ENCODE results near the gene LSAMP.

The LSAMP gene

GRCh38 chr3:116050311-116050915 is 394.9 kb downstream of the LSAMP start:
- H3K36me3 ChIP-seq (ENCODE audit: low read depth): no peaks in the 10 kb centered on the region
- TF ChIP-seq CTCF (IDR thresholded peaks at IDR 0.05; ENCODE audit: poor library complexity, severe bottlenecking): no peak
- no peak overlapping the region for H3K27ac ChIP-seq (ENCODE audit: poor library complexity, severe bottlenecking)
- H3K9me3 ChIP-seq (ENCODE audit: severe bottlenecking): no peaks in the 10 kb centered on the region
- ATAC-seq (ENCODE audit: low read depth) (no peak), DNase-seq (ENCODE audit: low spot score) (no peak)
- H3K4me1 ChIP-seq (ENCODE audit: insufficient read depth, poor library complexity, severe bottlenecking): peaks cover 5% of the 10 kb centered on the region
- no peaks in the 10 kb centered on the region for H3K27me3 ChIP-seq (ENCODE audit: insufficient read depth, poor library complexity, severe bottlenecking)
- H3K4me3 ChIP-seq (ENCODE audit: severe bottlenecking): no peak overlapping the region

- no peak for TF ChIP-seq CTCF (IDR thresholded peaks at IDR 0.05; ENCODE audit: poor library complexity, severe bottlenecking)
- DNase-seq (ENCODE audit: low spot score): no peak
- H3K27me3 ChIP-seq (ENCODE audit: insufficient read depth, poor library complexity, severe bottlenecking): no peaks in the 10 kb centered on the region
- no peaks in the 10 kb centered on the region for H3K9me3 ChIP-seq (ENCODE audit: severe bottlenecking)
- no peak overlapping the region for H3K4me3 ChIP-seq (ENCODE audit: severe bottlenecking)
- ATAC-seq (ENCODE audit: low read depth): no peak
- H3K36me3 ChIP-seq (ENCODE audit: low read depth): no peaks in the 10 kb centered on the region
- H3K4me1 ChIP-seq (ENCODE audit: insufficient read depth, poor library complexity, severe bottlenecking): peaks cover 5% of the 10 kb centered on the region
- no peak overlapping the region for H3K27ac ChIP-seq (ENCODE audit: poor library complexity, severe bottlenecking)
Measured at GRCh38 chr3:116048991-116049390, 396.3 kb downstream of the LSAMP start.

DNA sequence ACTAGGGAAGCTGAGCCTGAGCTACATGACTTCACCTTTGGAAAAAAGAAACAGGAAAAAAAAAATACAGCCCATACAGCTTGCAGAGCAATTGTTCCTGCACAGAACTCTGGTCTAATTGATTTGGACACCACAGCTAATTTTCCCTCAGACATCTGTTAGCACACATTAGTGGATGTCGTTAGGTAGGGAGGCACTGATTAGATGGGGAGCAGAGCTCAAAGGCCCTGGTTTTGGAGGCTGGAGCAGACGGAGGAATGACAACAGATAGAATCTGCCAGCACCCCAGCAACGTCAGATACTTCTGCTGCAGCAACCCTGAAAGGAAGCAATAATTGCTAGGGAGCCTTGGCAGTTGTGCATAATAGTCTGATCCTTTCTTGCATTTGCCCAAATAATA is 398.9 kb downstream of the LSAMP start:
- H3K27me3 ChIP-seq (ENCODE audit: insufficient read depth, poor library complexity, severe bottlenecking): no peaks in the 10 kb centered on the region
- no peak for ATAC-seq (ENCODE audit: low read depth)
- H3K36me3 ChIP-seq (ENCODE audit: low read depth): no peaks in the 10 kb centered on the region
- TF ChIP-seq CTCF (IDR thresholded peaks at IDR 0.05; ENCODE audit: poor library complexity, severe bottlenecking): no peak
- H3K4me3 ChIP-seq (ENCODE audit: severe bottlenecking): no peak overlapping the region
- no peaks in the 10 kb centered on the region for H3K9me3 ChIP-seq (ENCODE audit: severe bottlenecking)
- peaks cover 5% of the 10 kb centered on the region for H3K4me1 ChIP-seq (ENCODE audit: insufficient read depth, poor library complexity, severe bottlenecking)
- no peak for DNase-seq (ENCODE audit: low spot score)
- H3K27ac ChIP-seq (ENCODE audit: poor library complexity, severe bottlenecking): no peak overlapping the region

- TF ChIP-seq CTCF (IDR thresholded peaks at IDR 0.05; ENCODE audit: poor library complexity, severe bottlenecking): no peak
- no peaks in the 10 kb centered on the region for H3K4me1 ChIP-seq (ENCODE audit: insufficient read depth, poor library complexity, severe bottlenecking)
- no peaks in the 10 kb centered on the region for H3K27me3 ChIP-seq (ENCODE audit: insufficient read depth, poor library complexity, severe bottlenecking)
Measured at GRCh38 chr3:116045314-116045713, 400.0 kb downstream of the LSAMP start.

GRCh38 chr3:116040152-116040551 is 405.1 kb downstream of the LSAMP start:
- no peak for TF ChIP-seq CTCF (IDR thresholded peaks at IDR 0.05; ENCODE audit: poor library complexity, severe bottlenecking)
- Histone ChIP-seq H3K27me3 (ENCODE audit: insufficient read depth, poor library complexity, severe bottlenecking) (no peaks in the 10 kb centered on the region), H3K4me1 (ENCODE audit: insufficient read depth, poor library complexity, severe bottlenecking) (peaks cover 14% of the 10 kb centered on the region), H3K4me3 (ENCODE audit: severe bottlenecking) (no peak overlapping the region), H3K36me3 (ENCODE audit: low read depth) (no peaks in the 10 kb centered on the region), H3K9me3 (ENCODE audit: severe bottlenecking) (no peaks in the 10 kb centered on the region), H3K27ac (ENCODE audit: poor library complexity, severe bottlenecking) (no peak overlapping the region)
- no peak for DNase-seq (ENCODE audit: low spot score)
- ATAC-seq (ENCODE audit: low read depth): no peak

More at GRCh38 chr3:116045314-116045713, 400.0 kb downstream of the LSAMP start:
- no peaks in the 10 kb centered on the region for H3K9me3 ChIP-seq (ENCODE audit: severe bottlenecking)
- no peak overlapping the region for H3K4me3 ChIP-seq (ENCODE audit: severe bottlenecking)
- no peak overlapping the region for H3K27ac ChIP-seq (ENCODE audit: poor library complexity, severe bottlenecking)
- no peaks in the 10 kb centered on the region for H3K36me3 ChIP-seq (ENCODE audit: low read depth)
- ATAC-seq (ENCODE audit: low read depth) (no peak), DNase-seq (ENCODE audit: low spot score) (no peak)

Measured in RWPE2 (cell line).